Measurements from ENCODE around the gene PPIL4.

DNA sequence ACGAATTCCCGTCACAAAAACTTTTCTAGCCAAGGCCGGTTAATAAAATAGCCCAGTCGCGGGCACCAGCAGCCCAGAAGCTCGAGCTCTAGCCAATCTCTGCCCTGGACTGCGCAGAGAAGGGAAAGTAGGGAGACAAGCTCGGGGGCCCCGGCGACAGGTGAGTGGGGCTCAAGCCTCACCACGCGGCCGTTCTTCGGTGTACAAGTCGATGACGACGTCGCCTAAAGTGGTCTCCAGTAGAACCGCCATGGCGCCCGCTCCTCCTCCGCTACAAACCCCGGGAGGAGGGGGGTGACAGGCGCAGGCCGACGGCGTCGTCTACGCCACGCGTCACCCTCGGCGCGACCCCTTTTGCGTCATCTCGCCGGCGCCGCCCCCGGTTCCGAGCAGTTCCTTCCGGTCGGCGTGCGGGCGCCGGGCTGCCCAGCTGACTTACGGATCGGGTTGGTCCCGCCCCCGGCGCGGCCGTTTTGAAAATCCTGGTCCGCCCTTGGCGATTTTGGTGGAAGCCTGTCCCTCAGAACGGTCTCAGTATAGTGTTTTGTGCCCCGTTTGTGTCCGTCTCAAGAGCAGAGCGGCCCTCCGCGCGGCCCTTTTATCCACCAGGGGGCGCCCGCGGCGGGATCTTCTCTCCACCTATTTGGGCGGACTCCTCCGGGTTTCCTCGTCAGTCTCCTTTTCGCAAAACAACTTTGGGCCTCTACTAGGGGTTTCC lies at the start of gene PPIL4:
- TF ChIP-seq DPF2 (IDR thresholded peaks at IDR 0.05) (0 out of 2 replicates have a peak, but pooled peaks have one; percentile 45), MYC (IDR thresholded peaks at IDR 0.05; ENCODE audit: insufficient read depth, insufficient read length, insufficient replicate concordance, low read length, severe bottlenecking) (peak; percentile 20), CTCF (IDR thresholded peaks at IDR 0.05 in 2 of 3, conservative IDR thresholded peaks at IDR 0.05 in 1 of 3; ENCODE audit: control insufficient read depth in 2 of 3, extremely low read depth in 1 of 3, insufficient read depth in 1 of 3, low read depth in 3 of 3, low read length in 3 of 3) (peak; percentile 74 to 89 (median 75)), EP300 (IDR thresholded peaks at IDR 0.05; ENCODE audit: borderline replicate concordance in 1 of 2, control insufficient read depth in 1 of 2, low read depth in 2 of 2, low read length in 2 of 2) (0 out of 4 replicates have a peak, but pooled peaks of 1 of the 2 experiments have one; percentile 21), ESRRA (IDR thresholded peaks at IDR 0.05; ENCODE audit: low read length) (no peak), ATF2 (IDR thresholded peaks at IDR 0.05; ENCODE audit: low read length) (no peak), NR2F1 (conservative IDR thresholded peaks at IDR 0.05) (no peak), ZSCAN29 (IDR thresholded peaks at IDR 0.05) (no peak), MAX (IDR thresholded peaks at IDR 0.05; ENCODE audit: low read depth, low read length) (peak; percentile 87), HDGF (IDR thresholded peaks at IDR 0.05) (no peak), SP1 (IDR thresholded peaks at IDR 0.05; ENCODE audit: low read depth, low read length) (peak; percentile 83), TCF7 (IDR thresholded peaks at IDR 0.05; ENCODE audit: borderline replicate concordance) (no peak), YY1 (IDR thresholded peaks at IDR 0.05; ENCODE audit: low read depth, low read length) (peak; percentile 95), EZH2 (IDR thresholded peaks at IDR 0.05; ENCODE audit: borderline replicate concordance, control insufficient read depth, low read depth, low read length) (no peak)
